Esophagus muscularis mucosa (tissue), 4 donors: ENCODE results near the gene CEP112. TPM values are rescaled to one million over a fixed set of nuclear protein-coding genes. Genes with fewer than 3 reads are reported as not detected.
"Not testable (repeated sequence)": the region's sequence is repeated elsewhere in the genome, so short reads cannot be mapped to it uniquely, and the experiment has no call there.

Source experiments
- DNase-seq: peaks from one replicate; pipeline ENCODE4 v3.0.0-alpha.2; 2017; ENCODE audit errors: extremely low spot score
- H3K27ac ChIP-seq, 4 donors: fragments of 200-600 bp; sonication (generic); replicated peaks in 1 of 4; 1 replicate in 3 of 4; 2 replicates in 1 of 4; pipeline ENCODE4 v1.5.1; 2016 to 2019; ENCODE audit warnings: mild to moderate bottlenecking in 1 of 4
- H3K27me3 ChIP-seq, 4 donors: fragments of 200-600 bp; sonication (generic); one replicate each; pipeline versions ENCODE4 v1.5.1 to v1.6.0; 2016 to 2019
- H3K36me3 ChIP-seq, 4 donors: fragments of 200-600 bp; sonication (generic); one replicate each; pipeline ENCODE4 v1.5.1; 2016 to 2019
- H3K4me1 ChIP-seq, 4 donors: fragments of 200-600 bp; sonication (generic); one replicate each; pipeline ENCODE4 v1.5.1; 2016 to 2019
- H3K4me3 ChIP-seq, 4 donors: fragments of 200-600 bp; sonication (generic); 1 replicate in 2 of 4; 2 replicates in 2 of 4; pipeline ENCODE4 v1.5.1; 2016 to 2019; ENCODE audit warnings: mild to moderate bottlenecking in 4 of 4, moderate library complexity in 1 of 4
- H3K9me3 ChIP-seq, 4 donors: fragments of 200-600 bp; sonication (generic); 1 replicate in 3 of 4; 2 replicates in 1 of 4; pipeline ENCODE4 v1.5.1; 2016 to 2019
- CTCF ChIP-seq, 3 experiments: fragments of 200-600 bp in 2 of 3; fragments of 450-650 bp in 1 of 3; sonication (generic) in 2 of 3; IDR thresholded peaks; one replicate each; pipeline ENCODE4 v1.5.1; 2017 to 2019; ENCODE audit warnings: antibody characterized with exemption in 3 of 3, mild to moderate bottlenecking in 2 of 3, moderate library complexity in 1 of 3
- EP300 ChIP-seq: sonication (generic); formaldehyde crosslinking; IDR thresholded peaks from one replicate; pipeline ENCODE4 v1.6.1; 2017; ENCODE audit warnings: antibody characterized with exemption
- POLR2A ChIP-seq: fragments of 450-650 bp; IDR thresholded peaks from one replicate; pipeline ENCODE4 v1.6.1; 2017; ENCODE audit warnings: antibody characterized with exemption, moderate library complexity, mild to moderate bottlenecking, low read depth
- POLR2AphosphoS5 ChIP-seq, 2 donors: sonication (generic); formaldehyde crosslinking; IDR thresholded peaks; one replicate each; pipeline ENCODE4 v1.6.1; 2017; ENCODE audit warnings: antibody characterized with exemption in 2 of 2
- WGBS: methylation state at CpG from one replicate; pipeline ENCODE4 v1.1.5; 2018; 5-methylcytosine and 5-hydroxymethylcytosine counted together
- intact Hi-C: fragments of 100-400 bp; cut with DNase I; formaldehyde crosslinking; loops from one replicate; pipeline ENCODE4 v1.15.1; 2023
- total RNA-seq, 4 donors: library from RNA; depleted of rRNA; stranded (reverse); fragments of >200 nt; gene quantifications; one replicate each; pipeline versions ENCODE4 v1.1.0 to v1.2.1, GENCODE V29; 2016

CEP112 gene
- total RNA-seq, 4 donors from 2014 or later, result 17.0 to 24.7 (median 23.2) TPM

GRCh38 chr17:65790241-65790640 lies 401.7 kb downstream of the CEP112 start:
- WGBS, result 83% methylated on average over 4 of the region's 4 CpGs
- H3K9me3 ChIP-seq, result no peaks in the 10 kb centered on the region
- H3K4me1 ChIP-seq, result peaks cover 3 to 43% (median 16%) of the 10 kb centered on the region in 4 donors
- no peaks in the 10 kb centered on the region for H3K36me3 ChIP-seq
- no peak overlapping the region for H3K27ac ChIP-seq
- intact Hi-C loops, result loop anchor here (10.0 kb wide), 2 partner anchors 165 to 225 kb away; partner anchors contain the start of gene AXIN2
- H3K4me3 ChIP-seq, result no peak overlapping the region
- TF ChIP-seq POLR2A, result no peak
- DNase-seq, result no peak
- no peaks in the 10 kb centered on the region for H3K27me3 ChIP-seq

- TF ChIP-seq CTCF (IDR thresholded peaks at IDR 0.05), result no peak
- TF ChIP-seq POLR2A, result no peak
- TF ChIP-seq POLR2AphosphoS5 (IDR thresholded peaks at IDR 0.05), result no peak
- no peak for TF ChIP-seq EP300
- Histone ChIP-seq H3K9me3 (no peaks in the 10 kb centered on the region), H3K27me3 (no peaks in the 10 kb centered on the region), H3K27ac (peak overlapping the region in 1 of 4 donors; percentile 17), H3K4me1 (peaks cover 15 to 56% (median 31%) of the 10 kb centered on the region in 4 donors), H3K4me3 (no peak overlapping the region), H3K36me3 (no peaks in the 10 kb centered on the region)
- intact Hi-C loops, result no loop called here
- no peak for DNase-seq
- WGBS, result 92% methylated on average over 1 of the region's 1 CpG
These were observed 404.4 kb downstream of the CEP112 start for GRCh38 chr17:65787503-65787902.

- no peak for TF ChIP-seq EP300
- TF ChIP-seq POLR2AphosphoS5 (IDR thresholded peaks at IDR 0.05), result no peak
- no peak for TF ChIP-seq CTCF (IDR thresholded peaks at IDR 0.05)
- no peak for TF ChIP-seq POLR2A
- Histone ChIP-seq H3K27me3 (no peaks in the 10 kb centered on the region), H3K4me1 (peaks cover 15 to 46% (median 30%) of the 10 kb centered on the region in 4 donors), H3K4me3 (no peak overlapping the region), H3K9me3 (no peaks in the 10 kb centered on the region), H3K36me3 (no peaks in the 10 kb centered on the region), H3K27ac (no peak overlapping the region)
- 98% methylated on average over 5 of the region's 5 CpGs for WGBS
- intact Hi-C loops, result no loop called here
- DNase-seq, result no peak
These were observed 405.5 kb downstream of the CEP112 start for GRCh38 chr17:65786479-65786878.

- 7% methylated on average over 1 of the region's 1 CpG for WGBS
- DNase-seq, result no peak
These were observed 406.8 kb downstream of the CEP112 start for GRCh38 chr17:65785109-65785508.

GRCh38 chr17:65783845-65784334 lies 408.0 kb downstream of the CEP112 start:
- intact Hi-C loops, result no loop called here

More at GRCh38 chr17:65785109-65785508, 406.8 kb downstream of the CEP112 start:
- Histone ChIP-seq H3K27ac (peak overlapping the region; percentile 69 to 73 (median 72)), H3K4me1 (peaks cover 15 to 43% (median 30%) of the 10 kb centered on the region in 4 donors), H3K9me3 (no peaks in the 10 kb centered on the region), H3K4me3 (no peak overlapping the region), H3K36me3 (no peaks in the 10 kb centered on the region), H3K27me3 (no peaks in the 10 kb centered on the region)
- TF ChIP-seq CTCF (IDR thresholded peaks at IDR 0.05) (no peak), POLR2AphosphoS5 (IDR thresholded peaks at IDR 0.05) (peak in 1 of 2 donors; percentile 73)
- intact Hi-C loops, result no loop called here

GRCh38 chr17:65782104-65782706 lies 409.7 kb downstream of the CEP112 start:
- H3K27ac ChIP-seq, H3K36me3 ChIP-seq, H3K27me3 ChIP-seq, H3K4me3 ChIP-seq, H3K9me3 ChIP-seq, intact Hi-C loops, DNase-seq: not testable (repeated sequence)
- peaks cover 15 to 30% (median 21%) of the 10 kb centered on the region in 4 donors for H3K4me1 ChIP-seq
- WGBS, result 0% methylated on average over 1 of the region's 1 CpG

More at GRCh38 chr17:65783845-65784334, 408.0 kb downstream of the CEP112 start:
- H3K27me3 ChIP-seq, result no peaks in the 10 kb centered on the region
- peak overlapping the region; percentile 69 to 73 (median 72) for H3K27ac ChIP-seq
- H3K9me3 ChIP-seq, result no peaks in the 10 kb centered on the region
- H3K4me1 ChIP-seq, result peaks cover 15 to 43% (median 30%) of the 10 kb centered on the region in 4 donors
- no peak overlapping the region for H3K4me3 ChIP-seq
- no peak for TF ChIP-seq POLR2A
- TF ChIP-seq POLR2AphosphoS5 (IDR thresholded peaks at IDR 0.05), result peak in 1 of 2 donors; percentile 73
- no peak for TF ChIP-seq CTCF (IDR thresholded peaks at IDR 0.05)
- WGBS, result 63% methylated on average over 4 of the region's 4 CpGs
- no peak for DNase-seq
- H3K36me3 ChIP-seq, result no peaks in the 10 kb centered on the region
